ENCODE measurements around the gene RBP3.
"Not testable (repeated sequence)": the region's sequence is repeated elsewhere in the genome, so short reads cannot be mapped to it uniquely, and the experiment has no call there.

RBP3 gene

GRCh38 chr10:47376522-47377220 is 28.5 kb downstream of the RBP3 start:
- no peak for DNase-seq

GRCh38 chr10:47378183-47378510 is 30.0 kb downstream of the RBP3 start:
- DNase-seq = no peak

- DNase-seq = no peak
Observed at GRCh38 chr10:47378606-47379444, 30.7 kb downstream of the RBP3 start.

GRCh38 chr10:47379445-47379785 is 31.3 kb downstream of the RBP3 start:
- no peak for DNase-seq

- DNase-seq = no peak
Observed at GRCh38 chr10:47379901-47380300, 31.7 kb downstream of the RBP3 start.

GRCh38 chr10:47380341-47381102 is 32.4 kb downstream of the RBP3 start:
- no peak for DNase-seq

GRCh38 chr10:47381103-47381395 is 32.9 kb downstream of the RBP3 start:
- DNase-seq = no peak

- DNase-seq = no peak
Observed at GRCh38 chr10:47381427-47382379, 33.5 kb downstream of the RBP3 start.

GRCh38 chr10:47383261-47384147 is 35.3 kb downstream of the RBP3 start:
- DNase-seq = no peak

- peak; percentile 58 for DNase-seq
Observed at GRCh38 chr10:47384148-47384921, 36.2 kb downstream of the RBP3 start, which contains the start of gene ZNF488. TSS of gene ZNF488 (minus strand) at chr10:47384293. CDS start at chr10:47368829, 15,464 bp downstream.

- not testable (repeated sequence) for DNase-seq
Observed at GRCh38 chr10:47386104-47386503, 37.9 kb downstream of the RBP3 start.

GRCh38 chr10:47388879-47389278 is 40.7 kb downstream of the RBP3 start:
- no peak for DNase-seq

- DNase-seq = no peak
Observed at GRCh38 chr10:47389619-47390018, 41.5 kb downstream of the RBP3 start.

GRCh38 chr10:47396311-47396717 is 48.2 kb downstream of the RBP3 start:
- no peak for DNase-seq

GRCh38 chr10:47397256-47397655 is 49.1 kb downstream of the RBP3 start:
- DNase-seq = no peak

GRCh38 chr10:47400251-47400650 is 52.1 kb downstream of the RBP3 start:
- DNase-seq = no peak

GRCh38 chr10:47400786-47401185 is 52.6 kb downstream of the RBP3 start:
- no peak for DNase-seq

GRCh38 chr10:47401210-47401609 is 53.0 kb downstream of the RBP3 start:
- no peak for DNase-seq

- DNase-seq = no peak
Observed at GRCh38 chr10:47401874-47402640, 53.9 kb downstream of the RBP3 start.

Data from activated CD4-positive, alpha-beta T cell treated with anti-CD3 and anti-CD28 coated beads, Interleukin-2, amount 50 U/mL, for 4 hours (primary cell).